Spleen (tissue), 7 donors: ENCODE results near the gene PRPS1L1.

Experiments
- POLR2A ChIP-seq, 3 donors: fragments of 450-650 bp; IDR thresholded peaks; one replicate each; pipeline ENCODE4 v1.5.1; 2017; ENCODE audit warnings: antibody characterized with exemption in 3 of 3, mild to moderate bottlenecking in 1 of 3
- TF ChIP-seq, protein P1 (sequence below), 11 experiments: fragments of 200-600 bp in 7 of 11; fragments of 450-650 bp in 4 of 11; sonication (generic) in 4 of 11; IDR thresholded peaks in 8 of 11; conservative IDR thresholded peaks in 3 of 11; 1 replicate in 7 of 11; 2 replicates in 4 of 11; pipeline versions ENCODE4 v1.4.0 to v1.8.0; 2016 to 2021; ENCODE audit warnings: antibody characterized with exemption in 11 of 11, inconsistent platforms in 4 of 11, mild to moderate bottlenecking in 1 of 11
- donor health status: DM: no; HTN: no; CAD: no; lungs with moderate emphysema.
- donor health status: DM: no; HTN: no; CAD: no.
- donor health status: DM: no; HTN: no; CAD: no.

DNA sequence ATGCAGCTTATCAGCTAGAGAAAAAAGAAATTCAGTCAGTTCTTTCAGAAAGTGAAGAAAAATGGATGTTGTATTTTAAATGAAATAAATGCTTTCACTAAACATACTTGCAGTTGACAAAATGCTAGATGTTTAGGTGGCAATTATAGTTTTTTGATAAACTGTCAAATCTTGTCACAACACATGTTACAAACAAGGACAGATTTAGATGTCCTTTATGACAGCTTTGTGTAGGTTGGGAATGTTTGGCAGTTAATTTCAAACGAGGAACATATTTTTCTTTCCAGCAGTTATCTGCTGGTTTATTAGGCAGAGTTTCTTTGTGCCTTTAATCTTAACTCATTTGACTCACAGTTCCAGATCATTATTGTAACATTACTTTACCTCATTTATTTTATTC, 3.1 kb upstream of the PRPS1L1 start:
- TF ChIP-seq, protein P1, sequence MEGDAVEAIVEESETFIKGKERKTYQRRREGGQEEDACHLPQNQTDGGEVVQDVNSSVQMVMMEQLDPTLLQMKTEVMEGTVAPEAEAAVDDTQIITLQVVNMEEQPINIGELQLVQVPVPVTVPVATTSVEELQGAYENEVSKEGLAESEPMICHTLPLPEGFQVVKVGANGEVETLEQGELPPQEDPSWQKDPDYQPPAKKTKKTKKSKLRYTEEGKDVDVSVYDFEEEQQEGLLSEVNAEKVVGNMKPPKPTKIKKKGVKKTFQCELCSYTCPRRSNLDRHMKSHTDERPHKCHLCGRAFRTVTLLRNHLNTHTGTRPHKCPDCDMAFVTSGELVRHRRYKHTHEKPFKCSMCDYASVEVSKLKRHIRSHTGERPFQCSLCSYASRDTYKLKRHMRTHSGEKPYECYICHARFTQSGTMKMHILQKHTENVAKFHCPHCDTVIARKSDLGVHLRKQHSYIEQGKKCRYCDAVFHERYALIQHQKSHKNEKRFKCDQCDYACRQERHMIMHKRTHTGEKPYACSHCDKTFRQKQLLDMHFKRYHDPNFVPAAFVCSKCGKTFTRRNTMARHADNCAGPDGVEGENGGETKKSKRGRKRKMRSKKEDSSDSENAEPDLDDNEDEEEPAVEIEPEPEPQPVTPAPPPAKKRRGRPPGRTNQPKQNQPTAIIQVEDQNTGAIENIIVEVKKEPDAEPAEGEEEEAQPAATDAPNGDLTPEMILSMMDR (IDR thresholded peaks at IDR 0.05 in 8 of 11, conservative IDR thresholded peaks at IDR 0.05 in 3 of 11), result no peak
- TF ChIP-seq POLR2A (IDR thresholded peaks at IDR 0.05), result no peak
